HG02870 (cell line): ENCODE measurements around the gene C1orf21.
A peak's percentile ranks its signal among the peaks of the same experiment; 100 is the strongest.

Experiments used
- ATAC-seq: cut with Tn5 transposase; IDR thresholded peaks from one replicate; pipeline ENCODE4 v1.9.1; 2021; ENCODE audit warnings: mild to moderate bottlenecking, moderate library complexity; ENCODE audit not compliant: unreplicated experiment

C1orf21 gene

GRCh38 chr1:184480736-184481135, 93.9 kb downstream of the C1orf21 start:
- ATAC-seq: no peak

- ATAC-seq: no peak
These were observed 95.3 kb downstream of the C1orf21 start for GRCh38 chr1:184482136-184482535.

- ATAC-seq: no peak
These were observed 96.4 kb downstream of the C1orf21 start for GRCh38 chr1:184483101-184483683.

- ATAC-seq: no peak
These were observed 99.2 kb downstream of the C1orf21 start for GRCh38 chr1:184485751-184486723.

- no peak for ATAC-seq
These were observed 100.1 kb downstream of the C1orf21 start for GRCh38 chr1:184486761-184487445.

- ATAC-seq: no peak
These were observed 100.8 kb downstream of the C1orf21 start for GRCh38 chr1:184487531-184488193.

GRCh38 chr1:184489908-184490307, 103.1 kb downstream of the C1orf21 start:
- ATAC-seq: no peak

GRCh38 chr1:184492536-184492935, 105.7 kb downstream of the C1orf21 start:
- ATAC-seq: no peak

- no peak for ATAC-seq
These were observed 107.2 kb downstream of the C1orf21 start for GRCh38 chr1:184493987-184494388.

GRCh38 chr1:184494929-184495328, 108.1 kb downstream of the C1orf21 start:
- peak; percentile 84 for ATAC-seq

GRCh38 chr1:184497959-184498723, 111.3 kb downstream of the C1orf21 start:
- ATAC-seq: no peak

- no peak for ATAC-seq
These were observed 112.8 kb downstream of the C1orf21 start for GRCh38 chr1:184499616-184500015.

GRCh38 chr1:184502161-184502560, 115.3 kb downstream of the C1orf21 start:
- no peak for ATAC-seq

- no peak for ATAC-seq
These were observed 116.5 kb downstream of the C1orf21 start for GRCh38 chr1:184503221-184503749.

GRCh38 chr1:184504040-184504954, 117.5 kb downstream of the C1orf21 start:
- no peak for ATAC-seq

GRCh38 chr1:184504955-184505338, 118.1 kb downstream of the C1orf21 start:
- ATAC-seq: no peak

- no peak for ATAC-seq
These were observed 119.7 kb downstream of the C1orf21 start for GRCh38 chr1:184506481-184506880.

- no peak for ATAC-seq
These were observed 120.3 kb downstream of the C1orf21 start for GRCh38 chr1:184507165-184507564.
